Duodenal mucosa (tissue), 2 donors: ENCODE results near the gene FAM25C.
"Not testable (repeated sequence)": the region's sequence is repeated elsewhere in the genome, so short reads cannot be mapped to it uniquely, and the experiment has no call there.

ENCODE experiments used
- H3K27ac ChIP-seq: one replicate; pipeline ENCODE4 v1.7.0; 2013; ENCODE audit warnings: low read depth, low read length
- H3K27me3 ChIP-seq, 2 donors: one replicate each; pipeline ENCODE4 v1.7.0; 2013; ENCODE audit warnings: low read length in 2 of 2, control low read depth in 1 of 2; ENCODE audit not compliant: insufficient read depth in 2 of 2, control insufficient read depth in 1 of 2
- H3K36me3 ChIP-seq, 2 donors: one replicate each; pipeline ENCODE4 v1.7.0; 2013; ENCODE audit warnings: low read length in 2 of 2, control low read depth in 1 of 2; ENCODE audit not compliant: insufficient read depth in 2 of 2, control insufficient read depth in 1 of 2
- H3K4me1 ChIP-seq, 2 donors: one replicate each; pipeline ENCODE4 v1.7.0; 2013; ENCODE audit warnings: low read length in 2 of 2, control low read depth in 1 of 2; ENCODE audit not compliant: insufficient read depth in 2 of 2, control insufficient read depth in 1 of 2
- H3K4me3 ChIP-seq, 2 donors: one replicate each; pipeline ENCODE4 v1.7.0; 2013; ENCODE audit warnings: low read length in 2 of 2, low read depth in 1 of 2
- H3K9ac ChIP-seq, 2 donors: one replicate each; pipeline ENCODE4 v1.7.0; 2013; ENCODE audit warnings: low read length in 2 of 2, low read depth in 1 of 2
- H3K9me3 ChIP-seq, 2 donors: one replicate each; pipeline ENCODE4 v1.7.0; 2013; ENCODE audit warnings: low read length in 2 of 2, control low read depth in 1 of 2; ENCODE audit not compliant: control insufficient read depth in 1 of 2

The FAM25C gene

DNA sequence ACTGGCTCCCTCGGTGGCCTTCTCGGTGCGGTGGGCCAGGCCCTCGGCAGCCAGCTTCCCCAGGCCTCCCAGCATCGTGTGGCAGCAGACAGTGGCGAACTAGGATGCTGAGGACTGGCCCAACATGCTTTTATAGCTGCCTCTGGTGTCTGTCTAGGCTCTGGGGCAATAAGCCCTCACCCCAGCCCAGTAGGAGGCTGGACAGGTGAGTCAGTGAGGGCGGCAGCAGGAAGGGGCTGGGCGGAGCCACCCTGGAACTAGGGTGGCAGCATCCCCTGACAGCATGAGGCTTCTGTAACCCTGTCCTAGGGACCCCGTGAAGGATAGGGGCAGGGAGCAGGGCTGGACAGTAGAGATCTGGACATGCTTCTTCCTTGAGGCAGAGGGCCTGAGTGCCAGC is at the start of gene FAM25C:
FAM25C (minus strand) TSS at position 101 of the 400 bp plus-strand sequence; CDS start at position 75, 26 bp downstream.
- H3K4me1 ChIP-seq, H3K27me3 ChIP-seq, H3K9me3 ChIP-seq, H3K9ac ChIP-seq, H3K27ac ChIP-seq, H3K36me3 ChIP-seq, H3K4me3 ChIP-seq: not testable (repeated sequence)

DNA sequence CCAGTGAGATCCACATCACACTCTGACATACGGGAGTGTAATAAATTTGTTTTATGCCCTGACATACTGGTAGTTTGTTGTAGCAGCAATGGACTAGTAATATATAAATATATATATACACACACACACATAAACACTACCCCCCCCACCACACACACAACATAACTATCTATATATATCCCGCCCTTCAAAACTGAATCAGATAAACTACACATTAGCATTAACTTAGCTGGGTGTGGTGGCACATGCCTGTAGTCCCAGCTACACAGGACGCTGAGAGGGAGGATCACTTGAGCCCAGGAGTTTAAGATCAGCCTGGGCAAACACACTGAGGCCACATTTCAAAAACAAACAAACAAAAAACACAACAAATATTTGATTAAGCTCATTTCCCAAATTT is 45.0 kb upstream of the FAM25C start:
- H3K27me3 ChIP-seq, H3K27ac ChIP-seq, H3K9ac ChIP-seq, H3K4me3 ChIP-seq, H3K4me1 ChIP-seq, H3K9me3 ChIP-seq, H3K36me3 ChIP-seq: not testable (repeated sequence)

DNA sequence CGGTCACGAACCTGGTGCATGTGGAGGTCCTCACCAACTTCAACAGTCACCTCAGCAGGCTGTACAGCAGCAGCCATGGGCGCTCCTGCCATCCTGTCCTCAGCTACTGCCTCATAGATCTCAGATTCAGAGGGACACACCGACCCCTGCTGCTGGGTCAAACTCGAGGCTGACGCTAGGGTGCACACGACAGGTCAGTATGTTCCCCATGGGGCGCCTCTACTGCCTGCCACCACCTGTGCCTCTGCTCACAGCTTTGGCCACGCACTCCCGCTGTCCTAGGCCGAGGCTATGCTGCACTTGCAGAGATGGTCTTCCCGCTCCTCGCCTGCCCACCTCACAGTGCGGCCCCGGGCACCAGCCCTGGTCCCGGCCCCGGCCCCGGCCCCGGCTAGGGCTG is 31.8 kb upstream of the FAM25C start:
- H3K9me3 ChIP-seq, H3K4me3 ChIP-seq, H3K36me3 ChIP-seq, H3K27me3 ChIP-seq, H3K27ac ChIP-seq, H3K9ac ChIP-seq, H3K4me1 ChIP-seq: not testable (repeated sequence)

DNA sequence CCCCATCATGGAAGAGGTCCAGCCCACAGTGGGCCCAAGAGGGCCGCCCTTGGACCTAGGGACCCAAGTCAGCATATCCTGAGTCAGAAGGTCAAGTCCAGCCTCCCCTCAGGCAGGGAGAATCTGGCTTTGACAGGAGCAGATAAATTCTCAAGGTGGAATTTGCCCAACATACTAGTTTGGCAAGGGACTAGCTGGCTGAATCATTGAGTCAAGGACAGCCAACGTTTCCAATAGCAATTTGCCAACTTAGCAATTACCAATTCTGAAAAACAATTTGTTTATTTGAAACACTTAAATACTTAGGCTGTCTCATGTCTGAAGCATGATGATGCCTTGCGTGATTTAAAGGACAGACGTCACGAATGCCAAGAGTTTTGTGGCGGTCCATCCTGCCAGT is 2.7 kb upstream of the FAM25C start:
- H3K4me1 ChIP-seq, H3K4me3 ChIP-seq, H3K36me3 ChIP-seq, H3K9ac ChIP-seq, H3K27me3 ChIP-seq, H3K27ac ChIP-seq, H3K9me3 ChIP-seq: not testable (repeated sequence)

DNA sequence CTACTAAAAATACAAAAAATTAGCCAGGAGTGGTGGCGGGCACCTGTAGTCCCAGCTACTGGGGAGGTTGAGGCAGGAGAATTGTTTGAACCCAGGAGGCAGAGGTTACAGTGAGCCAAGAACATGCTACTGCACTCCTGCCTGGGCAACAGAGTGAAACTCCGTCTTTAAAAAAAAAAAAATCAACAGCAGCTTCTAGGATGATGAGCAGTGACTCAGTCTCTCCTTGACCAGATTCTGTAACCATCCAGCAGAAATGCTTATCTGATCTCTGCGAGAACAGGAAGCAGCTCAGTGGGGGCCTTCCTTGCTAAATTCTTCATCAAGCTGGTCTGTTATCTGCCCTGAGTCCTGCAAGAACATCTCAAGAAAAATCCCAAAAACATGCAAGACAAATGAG is 5.5 kb downstream of the FAM25C start:
- not testable (repeated sequence) for H3K9ac ChIP-seq, H3K27me3 ChIP-seq, H3K27ac ChIP-seq, H3K4me1 ChIP-seq, H3K4me3 ChIP-seq, H3K36me3 ChIP-seq, H3K9me3 ChIP-seq

DNA sequence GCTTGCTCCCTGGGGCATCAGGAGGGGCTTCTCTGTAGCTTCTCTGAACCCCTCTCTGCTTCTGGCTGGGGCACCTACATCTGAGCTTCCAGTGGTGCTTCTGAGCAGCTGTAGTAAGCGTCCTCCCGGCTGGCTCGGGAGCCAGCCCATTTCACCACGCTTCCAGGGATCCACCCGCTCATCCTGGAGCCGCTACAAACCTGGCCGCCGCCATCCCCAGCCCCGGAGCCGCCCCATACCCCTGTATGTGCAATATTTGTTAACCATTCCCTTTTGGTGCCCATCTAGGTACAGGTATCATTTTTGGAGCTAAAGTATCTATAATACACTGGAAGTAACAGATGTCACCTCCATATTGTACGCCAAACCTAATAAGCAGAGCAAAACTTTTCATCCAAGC is 7.0 kb downstream of the FAM25C start:
- H3K9ac ChIP-seq, H3K27ac ChIP-seq, H3K4me1 ChIP-seq, H3K4me3 ChIP-seq, H3K36me3 ChIP-seq, H3K27me3 ChIP-seq, H3K9me3 ChIP-seq: not testable (repeated sequence)

DNA sequence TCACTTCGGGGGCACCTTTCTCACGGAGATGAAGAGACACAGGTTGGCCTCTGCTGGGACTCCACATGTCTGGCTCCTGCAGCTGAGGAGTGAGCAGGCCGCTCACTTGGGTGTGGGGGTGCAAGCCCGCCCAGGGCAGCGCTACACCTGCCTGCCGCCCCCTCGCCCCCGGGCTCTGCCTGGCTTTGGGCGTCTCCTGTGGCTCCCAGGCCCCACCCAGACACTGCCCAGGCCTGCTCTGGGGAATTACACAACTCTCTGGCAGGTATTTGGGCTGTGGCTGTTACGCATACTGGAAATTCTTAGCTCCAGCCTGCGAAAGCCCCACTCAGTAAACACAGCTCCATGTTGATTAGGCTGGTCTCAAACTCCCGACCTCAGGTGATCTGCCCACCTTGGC is 7.9 kb downstream of the FAM25C start:
- H3K27ac ChIP-seq, H3K4me3 ChIP-seq, H3K9ac ChIP-seq, H3K27me3 ChIP-seq, H3K4me1 ChIP-seq, H3K36me3 ChIP-seq, H3K9me3 ChIP-seq: not testable (repeated sequence)

DNA sequence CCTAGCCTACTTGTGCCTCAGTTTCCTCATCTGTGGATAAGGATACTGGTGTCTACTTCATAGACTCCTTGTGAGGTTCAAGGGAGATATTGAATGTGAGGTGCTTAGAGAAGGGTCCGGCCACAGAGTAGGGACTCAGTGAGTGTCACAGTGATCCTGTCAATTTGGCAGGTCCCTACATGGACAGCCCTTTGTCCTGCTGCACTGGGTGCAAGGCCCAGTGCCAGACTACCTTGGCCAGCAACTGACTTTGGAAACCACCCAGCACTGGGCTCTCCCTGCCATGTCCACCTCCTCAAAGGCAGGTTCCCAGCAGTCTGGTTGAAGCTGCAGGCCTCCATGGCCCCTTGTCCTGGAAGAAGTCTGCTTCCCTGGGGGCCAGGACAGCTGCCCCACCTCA is 9.5 kb downstream of the FAM25C start:
- H3K9me3 ChIP-seq, H3K27me3 ChIP-seq: not testable (repeated sequence)

DNA sequence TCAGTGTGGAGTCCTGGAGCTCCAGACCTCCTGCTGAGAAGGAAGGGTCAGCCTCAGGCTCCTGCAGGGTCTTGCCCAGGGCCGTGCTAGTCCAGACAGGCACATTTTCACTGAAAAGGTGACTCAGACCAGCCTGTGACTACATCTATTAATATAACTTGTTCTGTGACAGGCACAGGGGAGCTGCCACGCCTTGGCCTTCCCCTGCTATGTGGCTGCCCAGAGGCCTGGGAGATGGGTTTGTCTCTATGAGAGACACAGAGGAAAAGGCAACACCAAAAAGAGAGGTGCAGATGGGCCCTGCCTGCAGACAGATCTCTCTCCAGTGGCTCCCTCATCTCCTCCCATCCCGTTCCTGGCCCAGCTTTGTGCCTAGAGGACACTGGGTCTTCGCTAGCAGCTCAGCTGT is 10.0 kb downstream of the FAM25C start:
- H3K27me3 ChIP-seq, H3K4me3 ChIP-seq, H3K36me3 ChIP-seq, H3K4me1 ChIP-seq, H3K9me3 ChIP-seq, H3K9ac ChIP-seq, H3K27ac ChIP-seq: not testable (repeated sequence)

More for the DNA sequence above, 9.5 kb downstream of the FAM25C start:
- not testable (repeated sequence) for H3K4me1 ChIP-seq, H3K36me3 ChIP-seq, H3K9ac ChIP-seq, H3K27ac ChIP-seq, H3K4me3 ChIP-seq

DNA sequence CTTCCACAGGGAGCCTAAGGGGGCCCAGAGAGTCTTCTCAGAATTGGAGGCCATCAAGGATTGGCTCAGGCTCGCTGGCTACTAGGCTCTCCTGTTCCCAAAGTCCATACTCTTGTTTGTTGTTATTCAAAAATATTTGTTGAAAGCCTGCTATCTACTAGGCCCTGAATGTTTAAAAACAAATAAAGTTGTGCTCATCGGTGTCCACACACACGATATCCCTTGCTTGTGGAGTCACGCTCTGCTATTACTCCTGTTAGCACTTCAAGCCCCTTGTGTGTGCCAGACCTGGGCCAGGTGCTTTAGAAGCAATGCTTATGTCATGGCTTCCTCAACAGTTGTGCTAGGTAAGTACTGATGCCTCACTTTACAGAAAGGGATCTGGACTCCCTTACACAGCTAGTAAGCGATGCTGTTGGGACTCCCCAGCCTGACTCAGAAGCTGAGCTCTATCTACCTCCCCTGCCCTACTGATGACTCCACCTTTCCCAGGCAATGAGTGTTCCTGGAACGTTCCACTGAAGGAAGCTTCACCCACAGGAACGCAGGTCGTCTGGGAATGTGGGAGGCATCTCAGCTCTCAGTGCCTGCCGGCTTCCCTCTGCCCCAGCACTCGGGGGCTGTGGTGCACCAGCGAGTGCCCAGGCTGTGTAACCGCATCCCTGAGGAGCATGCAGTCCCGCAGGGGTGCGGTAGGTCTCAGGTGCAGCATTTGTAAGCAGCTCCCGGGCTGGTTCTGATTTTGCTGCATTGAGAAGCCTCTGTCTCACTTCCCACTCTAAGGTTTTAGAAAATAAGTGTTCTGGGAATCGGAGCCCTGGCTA is 10.7 kb downstream of the FAM25C start:
- not testable (repeated sequence) for H3K36me3 ChIP-seq, H3K4me1 ChIP-seq, H3K27me3 ChIP-seq, H3K9me3 ChIP-seq, H3K27ac ChIP-seq, H3K9ac ChIP-seq, H3K4me3 ChIP-seq

DNA sequence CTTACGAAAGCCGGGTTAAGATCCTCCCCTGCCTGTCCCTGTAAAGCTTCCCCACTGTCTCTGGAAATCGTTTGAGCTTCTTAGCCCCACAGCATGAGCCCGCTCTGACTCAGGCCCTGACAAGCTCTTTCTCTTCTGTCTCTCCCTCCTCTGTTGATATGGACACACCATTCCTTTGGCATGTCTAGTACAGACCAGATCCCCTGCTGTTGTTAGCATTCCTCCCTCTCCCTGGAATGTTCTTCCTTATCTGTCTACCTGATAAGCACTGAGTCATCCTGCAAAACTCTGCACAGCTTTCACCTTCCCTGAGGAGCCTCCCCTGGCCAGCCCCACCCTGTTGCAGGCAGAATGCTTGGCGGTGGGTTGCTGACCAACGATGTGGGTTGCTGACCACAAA is 11.6 kb downstream of the FAM25C start:
- H3K27me3 ChIP-seq, H3K9ac ChIP-seq, H3K4me1 ChIP-seq, H3K4me3 ChIP-seq, H3K9me3 ChIP-seq, H3K27ac ChIP-seq, H3K36me3 ChIP-seq: not testable (repeated sequence)
